ENCODE data around the gene ENTR1.

GRCh38 chr9:136451221-136451877 lies 40.9 kb upstream of the ENTR1 start:
- TF ChIP-seq POLR2AphosphoS5 (IDR thresholded peaks at IDR 0.05) (no peak), CTCF (IDR thresholded peaks at IDR 0.05; ENCODE audit: poor library complexity, severe bottlenecking) (no peak), REST (IDR thresholded peaks at IDR 0.05; ENCODE audit: borderline replicate concordance) (no peak)

Data from neural cell (in vitro differentiated cells).